Urinary bladder (tissue), 4 donors: ENCODE measurements around the gene ASB10. TPM values are rescaled to one million over a fixed set of nuclear protein-coding genes. Genes with fewer than 3 reads are reported as not detected.
A peak's percentile ranks its signal among the peaks of the same experiment; 100 is the strongest.

ENCODE experiments used
- DNase-seq: peaks from one replicate; pipeline ENCODE4 v3.0.0-alpha.2; 2015; ENCODE audit errors: extremely low spot score
- H3K27ac ChIP-seq: one replicate; pipeline ENCODE4 v1.5.1; 2013; ENCODE audit warnings: low read depth, mild to moderate bottlenecking, moderate library complexity
- H3K36me3 ChIP-seq: one replicate; pipeline ENCODE4 v1.6.1; 2013; ENCODE audit warnings: mild to moderate bottlenecking, moderate library complexity; ENCODE audit not compliant: insufficient read depth
- H3K4me1 ChIP-seq: one replicate; pipeline ENCODE4 v1.6.1; 2013; ENCODE audit warnings: mild to moderate bottlenecking, moderate library complexity; ENCODE audit not compliant: insufficient read depth
- H3K4me3 ChIP-seq: one replicate; pipeline ENCODE4 v1.5.1; 2013; ENCODE audit warnings: low read depth, low read length
- WGBS: extraction: QIAGEN DNeasy Blood & Tissue Kit; methylation state at CpG from one replicate; pipeline ENCODE4 v1.1.7; 2013; 5-methylcytosine and 5-hydroxymethylcytosine counted together
- polyA plus RNA-seq: library from polyadenylated mRNA; stranded (reverse); fragments of 200-250 nt; gene quantifications from one replicate; pipeline ENCODE4 v1.2.3, GENCODE V29; 2013
- total RNA-seq: library from RNA; depleted of rRNA; stranded (reverse); fragments of >200 nt; gene quantifications from one replicate; pipeline ENCODE4 v1.2.3, GENCODE V29; 2014
- donor health status: healthy with polysubstance abuse.
- donor health status: healthy.

The ASB10 gene
- total RNA-seq (not detected), polyA plus RNA-seq (not detected)

- H3K36me3 ChIP-seq, result no peaks in the 10 kb centered on the region
- H3K27ac ChIP-seq, result no peak within 1 kb of the TSS
- 72% methylated on average over 22 of the region's 22 CpGs for WGBS
- DNase-seq, result no peak
- no peak within 1 kb of the TSS for H3K4me3 ChIP-seq
- H3K4me1 ChIP-seq, result no peaks in the 10 kb centered on the region
These were observed at the start of gene ASB10 for GRCh38 chr7:151186640-151187408. ASB10 (minus strand) TSS chr7:151187250; CDS start chr7:151187130, 120 bp downstream.

GRCh38 chr7:151236406-151236805 lies 49.4 kb upstream of the ASB10 start:
- Histone ChIP-seq H3K4me1 (no peaks in the 10 kb centered on the region), H3K27ac (no peak overlapping the region), H3K36me3 (no peaks in the 10 kb centered on the region), H3K4me3 (no peak overlapping the region)
- 88% methylated on average over 13 of the region's 13 CpGs for WGBS
- no peak for DNase-seq

GRCh38 chr7:151235091-151235787 lies 48.2 kb upstream of the ASB10 start:
- 91% methylated on average over 28 of the region's 28 CpGs for WGBS
- H3K4me1 ChIP-seq, result no peaks in the 10 kb centered on the region

GRCh38 chr7:151233804-151234203 lies 46.8 kb upstream of the ASB10 start:
- Histone ChIP-seq H3K4me3 (no peak overlapping the region), H3K36me3 (no peaks in the 10 kb centered on the region), H3K4me1 (no peaks in the 10 kb centered on the region), H3K27ac (no peak overlapping the region)
- DNase-seq, result no peak
- 86% methylated on average over 9 of the region's 9 CpGs for WGBS

More at GRCh38 chr7:151235091-151235787, 48.2 kb upstream of the ASB10 start:
- H3K36me3 ChIP-seq, result no peaks in the 10 kb centered on the region
- no peak overlapping the region for H3K27ac ChIP-seq
- no peak for DNase-seq
- H3K4me3 ChIP-seq, result no peak overlapping the region

- H3K27ac ChIP-seq, result peak overlapping the region; percentile 49
- WGBS, result 9% methylated on average over 36 of the region's 36 CpGs
- no peaks in the 10 kb centered on the region for H3K36me3 ChIP-seq
- no peak for DNase-seq
- no peaks in the 10 kb centered on the region for H3K4me1 ChIP-seq
- peak overlapping the region; percentile 92 for H3K4me3 ChIP-seq
These were observed 46.1 kb upstream of the ASB10 start for GRCh38 chr7:151232917-151233701.

GRCh38 chr7:151232091-151232916 lies 45.3 kb upstream of the ASB10 start, which contains the start of gene CHPF2:
CHPF2 (plus strand) TSS chr7:151232483; CDS start chr7:151234012, 1,529 bp downstream.
- under 1% methylated on average over 79 of the region's 79 CpGs for WGBS

GRCh38 chr7:151231080-151231479 lies 44.0 kb upstream of the ASB10 start:
- Histone ChIP-seq H3K27ac (no peak overlapping the region), H3K4me1 (no peaks in the 10 kb centered on the region), H3K36me3 (no peaks in the 10 kb centered on the region), H3K4me3 (no peak overlapping the region)
- no peak for DNase-seq
- 52% methylated on average over 1 of the region's 1 CpG for WGBS

More at GRCh38 chr7:151232091-151232916, 45.3 kb upstream of the ASB10 start, which contains the start of gene CHPF2:
- DNase-seq, result no peak
- H3K4me3 ChIP-seq, result peak within 1 kb of the TSS; percentile 92
- peak within 1 kb of the TSS; percentile 49 for H3K27ac ChIP-seq
- no peaks in the 10 kb centered on the region for H3K4me1 ChIP-seq
- H3K36me3 ChIP-seq, result no peaks in the 10 kb centered on the region

GRCh38 chr7:151229249-151229648 lies 42.2 kb upstream of the ASB10 start:
- Histone ChIP-seq H3K4me1 (no peaks in the 10 kb centered on the region), H3K36me3 (no peaks in the 10 kb centered on the region), H3K27ac (no peak overlapping the region), H3K4me3 (no peak overlapping the region)
- no peak for DNase-seq
- 93% methylated on average over 10 of the region's 10 CpGs for WGBS

- H3K36me3 ChIP-seq, result no peaks in the 10 kb centered on the region
- DNase-seq, result no peak
- H3K27ac ChIP-seq, result no peak overlapping the region
- peak overlapping the region; percentile 43 for H3K4me3 ChIP-seq
- no peaks in the 10 kb centered on the region for H3K4me1 ChIP-seq
- 69% methylated on average over 10 of the region's 10 CpGs for WGBS
These were observed 41.2 kb upstream of the ASB10 start for GRCh38 chr7:151228024-151228866.

GRCh38 chr7:151226875-151227782 lies 40.1 kb upstream of the ASB10 start, which contains the start of gene ABCF2:
ABCF2 (minus strand) TSS chr7:151227205; CDS start chr7:151226458, 747 bp downstream.
- peak within 1 kb of the TSS; percentile 65 for H3K4me3 ChIP-seq
- peak within 1 kb of the TSS; percentile 80 for H3K27ac ChIP-seq
- H3K36me3 ChIP-seq, result peaks cover 2% of the 10 kb centered on the region
- no peaks in the 10 kb centered on the region for H3K4me1 ChIP-seq
- WGBS, result under 1% methylated on average over 68 of the region's 68 CpGs
- DNase-seq, result peak; percentile 97

- H3K4me3 ChIP-seq, result peak overlapping the region; percentile 65
- no peaks in the 10 kb centered on the region for H3K4me1 ChIP-seq
- no peak overlapping the region for H3K27ac ChIP-seq
- peaks cover 5% of the 10 kb centered on the region for H3K36me3 ChIP-seq
- WGBS, result 1% methylated on average over 15 of the region's 15 CpGs
- DNase-seq, result no peak
These were observed 39.5 kb upstream of the ASB10 start for GRCh38 chr7:151226560-151226874.
